OCI-LY7 (cell line): Measurements from ENCODE around the gene OR52W1. TPM values are rescaled to one million over a fixed set of nuclear protein-coding genes. Genes with fewer than 3 reads are reported as not detected.

ENCODE experiments used
- BruUV-seq: library from RNA; stranded (reverse); fragments of 400-500 nt; replicated peaks from 2 replicates; lab custom pipeline; 2021; lab: Mats Ljungman, UMichigan
- CTCF ChIA-PET: fragments of 300-600 bp; sonication (Branson Sonifier 250); formaldehyde crosslinking; loops from one replicate; lab custom pipeline; 2022; ENCODE audit warnings: antibody characterized with exemption; ENCODE audit not compliant: unreplicated experiment; lab: Charles Lee
- POLR2A ChIA-PET: fragments of 300-600 bp; sonication (Branson Sonifier 250); formaldehyde crosslinking; loops from one replicate; lab custom pipeline; 2022; ENCODE audit warnings: antibody characterized with exemption; lab: Charles Lee
- DNase-seq: peaks from one replicate; pipeline ENCODE4 v3.0.0-alpha.2; 2015; ENCODE audit warnings: low spot score
- H2AFZ ChIP-seq: fragments of 200-600 bp; sonication (generic), shearing (Covaris generic); 2 replicates; pipeline ENCODE4 v1.6.1; 2014; ENCODE audit warnings: mild to moderate bottlenecking, antibody characterized with exemption, low read length, moderate library complexity
- H3K27ac ChIP-seq: fragments of 200-600 bp; sonication (generic); 2 replicates; pipeline ENCODE4 v1.5.1; 2014; ENCODE audit warnings: mixed run types, low read depth, mild to moderate bottlenecking, moderate library complexity, low read length, inconsistent platforms; ENCODE audit not compliant: poor library complexity, severe bottlenecking
- H3K36me3 ChIP-seq: fragments of 200-600 bp; sonication (generic); 2 replicates; pipeline ENCODE4 v1.6.1; 2014; ENCODE audit warnings: mild to moderate bottlenecking, antibody characterized with exemption, low read length, moderate library complexity, mixed read lengths; ENCODE audit not compliant: insufficient read depth
- H3K4me1 ChIP-seq: fragments of 200-600 bp; sonication (generic); 2 replicates; pipeline ENCODE4 v1.5.1; 2014; ENCODE audit warnings: mild to moderate bottlenecking, low read length; ENCODE audit not compliant: insufficient read depth, poor library complexity, severe bottlenecking
- H3K4me2 ChIP-seq: fragments of 200-600 bp; sonication (generic); 2 replicates; pipeline ENCODE4 v1.6.1; 2014; ENCODE audit warnings: mild to moderate bottlenecking, low read length
- H3K4me3 ChIP-seq: fragments of 200-600 bp; sonication (generic); 2 replicates; pipeline ENCODE4 v1.5.1; 2014; ENCODE audit warnings: mild to moderate bottlenecking, low read depth, low read length; ENCODE audit not compliant: poor library complexity, severe bottlenecking
- H3K79me2 ChIP-seq: fragments of 200-600 bp; sonication (generic); 2 replicates; pipeline ENCODE4 v1.6.1; 2016; ENCODE audit warnings: low read depth, mild to moderate bottlenecking, low read length, moderate library complexity, mixed read lengths; ENCODE audit not compliant: insufficient read depth
- H3K9me2 ChIP-seq: fragments of 200-600 bp; sonication (generic); 2 replicates; pipeline ENCODE4 v1.6.1; 2016; ENCODE audit warnings: mild to moderate bottlenecking, low read length, mixed read lengths; ENCODE audit not compliant: insufficient read depth
- H3K9me3 ChIP-seq: fragments of 200-600 bp; sonication (generic); 2 replicates; pipeline ENCODE4 v1.6.1; 2014; ENCODE audit warnings: mild to moderate bottlenecking, mixed run types, low read length, mixed read lengths
- H4K20me1 ChIP-seq: fragments of 200-600 bp; sonication (generic); 2 replicates; pipeline ENCODE4 v1.6.1; 2014; ENCODE audit warnings: mild to moderate bottlenecking, antibody characterized with exemption, low read length, moderate library complexity, mixed read lengths; ENCODE audit not compliant: insufficient read depth
- CTCF ChIP-seq: fragments of 200-600 bp; sonication (generic); conservative IDR thresholded peaks from 2 replicates; pipeline ENCODE4 v1.5.1; 2014; ENCODE audit warnings: mild to moderate bottlenecking, antibody characterized with exemption, low read length, moderate library complexity, mixed read lengths
- EZH2phosphoT487 ChIP-seq: fragments of 200-600 bp; sonication (generic); IDR thresholded peaks from 2 replicates; pipeline ENCODE4 v1.6.1; 2018; ENCODE audit warnings: low read depth, borderline replicate concordance, mild to moderate bottlenecking, mixed run types, antibody characterized with exemption, low read length, moderate library complexity, mixed read lengths
- intact Hi-C: fragments of 100-400 bp; cut with micrococcal nuclease; formaldehyde crosslinking; loops from one replicate; pipeline ENCODE4 v1.10.0; 2022; ENCODE audit not compliant: unreplicated experiment
- total RNA-seq, 2 experiments: library from RNA; depleted of rRNA in 1 of 2; stranded (reverse); fragments of >200 nt in 1 of 2; shearing (Covaris generic) in 1 of 2; gene quantifications; 2 replicates each; pipeline ENCODE4 v1.2.3, GENCODE V29; 2014 to 2022

OR52W1 gene
- total RNA-seq, 2 experiments from 2014 or later, result not detected

GRCh38 chr11:6240139-6240538 is 41.1 kb downstream of the OR52W1 start:
- Histone ChIP-seq H3K27ac (no peak overlapping the region), H3K36me3 (no peaks in the 10 kb centered on the region), H3K4me1 (peaks cover 18% of the 10 kb centered on the region), H3K4me2 (no peak overlapping the region), H3K9me3 (no peaks in the 10 kb centered on the region), H2AFZ (no peak overlapping the region), H3K9me2 (no peaks in the 10 kb centered on the region), H4K20me1 (no peaks in the 10 kb centered on the region), H3K79me2 (no peaks in the 10 kb centered on the region), H3K4me3 (no peak overlapping the region)
- CTCF ChIA-PET, result interaction anchor here (1.1 kb wide), 1 partner anchor 10 kb away, joined by 4 read pairs; no protein-coding TSS in a partner anchor
- intact Hi-C loops, result no loop called here
- DNase-seq, result no peak
- POLR2A ChIA-PET, result interaction anchor here (1.3 kb wide), 1 partner anchor 11 kb away, joined by 5 read pairs; no protein-coding TSS in a partner anchor
- TF ChIP-seq CTCF, result no peak
- no peak for TF ChIP-seq EZH2phosphoT487
- no TSS peak for BruUV-seq

GRCh38 chr11:6240781-6241180 is 41.8 kb downstream of the OR52W1 start:
- Histone ChIP-seq H3K4me1 (peaks cover 18% of the 10 kb centered on the region), H3K4me3 (no peak overlapping the region), H3K36me3 (no peaks in the 10 kb centered on the region), H3K79me2 (no peaks in the 10 kb centered on the region), H2AFZ (no peak overlapping the region), H3K9me3 (no peaks in the 10 kb centered on the region), H4K20me1 (no peaks in the 10 kb centered on the region), H3K27ac (no peak overlapping the region), H3K9me2 (no peaks in the 10 kb centered on the region), H3K4me2 (no peak overlapping the region)
- intact Hi-C loops, result no loop called here
- DNase-seq, result no peak
- no peak for TF ChIP-seq EZH2phosphoT487
- TF ChIP-seq CTCF, result no peak
- ChIA-PET POLR2A (interaction anchor here (1.3 kb wide), 1 partner anchor 10 kb away, joined by 5 read pairs; no protein-coding TSS in a partner anchor), CTCF (interaction anchor here (1.1 kb wide), 1 partner anchor 11 kb away, joined by 4 read pairs; no protein-coding TSS in a partner anchor)
- no TSS peak for BruUV-seq

- no TSS peak for BruUV-seq
Measured at GRCh38 chr11:6241316-6241715, 42.3 kb downstream of the OR52W1 start.

More at GRCh38 chr11:6241316-6241715, 42.3 kb downstream of the OR52W1 start:
- no peak overlapping the region for H2AFZ ChIP-seq
- H3K4me3 ChIP-seq, result no peak overlapping the region
- no peaks in the 10 kb centered on the region for H3K9me2 ChIP-seq
- H4K20me1 ChIP-seq, result no peaks in the 10 kb centered on the region
- intact Hi-C loops, result no loop called here
- H3K36me3 ChIP-seq, result no peaks in the 10 kb centered on the region
- H3K9me3 ChIP-seq, result no peaks in the 10 kb centered on the region
- H3K4me2 ChIP-seq, result no peak overlapping the region
- peaks cover 18% of the 10 kb centered on the region for H3K4me1 ChIP-seq
- ChIA-PET POLR2A (interaction anchor here (1.3 kb wide), 1 partner anchor 10 kb away, joined by 5 read pairs; no protein-coding TSS in a partner anchor), CTCF (no interaction called here)
- no peak overlapping the region for H3K27ac ChIP-seq
- DNase-seq, result no peak
- H3K79me2 ChIP-seq, result no peaks in the 10 kb centered on the region
- no peak for TF ChIP-seq EZH2phosphoT487
- no peak for TF ChIP-seq CTCF
